NAMALWA (cell line): ENCODE measurements around the gene HSPA6.
"Not testable (repeated sequence)": the region's sequence is repeated elsewhere in the genome, so short reads cannot be mapped to it uniquely, and the experiment has no call there.

Source experiments
- DNase-seq: peaks from one replicate; pipeline ENCODE4 v3.0.0-alpha.2; 2015; ENCODE audit warnings: low spot score

The HSPA6 gene

GRCh38 chr1:161523817-161524741, at the start of gene HSPA6:
TSS of gene HSPA6 (plus strand) at chr1:161524540. CDS start at chr1:161524659, 119 bp downstream.
- DNase-seq = peak; percentile 92

- not testable (repeated sequence) for DNase-seq
Observed at GRCh38 chr1:161477711-161478110, 46.6 kb upstream of the HSPA6 start.

- no peak for DNase-seq
Observed at GRCh38 chr1:161478985-161479384, 45.4 kb upstream of the HSPA6 start.

GRCh38 chr1:161480381-161481035, 43.8 kb upstream of the HSPA6 start:
- DNase-seq = no peak

- no peak for DNase-seq
Observed at GRCh38 chr1:161481624-161482392, 42.5 kb upstream of the HSPA6 start.

- DNase-seq = no peak
Observed at GRCh38 chr1:161482610-161483009, 41.7 kb upstream of the HSPA6 start.

GRCh38 chr1:161483361-161483760, 41.0 kb upstream of the HSPA6 start:
- DNase-seq = no peak

GRCh38 chr1:161484613-161485012, 39.7 kb upstream of the HSPA6 start:
- peak; percentile 63 for DNase-seq

- peak; percentile 89 for DNase-seq
Observed at GRCh38 chr1:161486806-161487741, 37.3 kb upstream of the HSPA6 start.

- DNase-seq = no peak
Observed at GRCh38 chr1:161491472-161491871, 32.9 kb upstream of the HSPA6 start.

GRCh38 chr1:161492827-161493226, 31.5 kb upstream of the HSPA6 start:
- DNase-seq = no peak

GRCh38 chr1:161494091-161494735, 30.1 kb upstream of the HSPA6 start:
- no peak for DNase-seq

- no peak for DNase-seq
Observed at GRCh38 chr1:161495490-161495889, 28.9 kb upstream of the HSPA6 start.

- no peak for DNase-seq
Observed at GRCh38 chr1:161497961-161498360, 26.4 kb upstream of the HSPA6 start.

GRCh38 chr1:161498646-161499045, 25.7 kb upstream of the HSPA6 start:
- no peak for DNase-seq

- no peak for DNase-seq
Observed at GRCh38 chr1:161499099-161500039, 25.0 kb upstream of the HSPA6 start.

- DNase-seq = no peak
Observed at GRCh38 chr1:161501234-161501633, 23.1 kb upstream of the HSPA6 start.

GRCh38 chr1:161502181-161502580, 22.2 kb upstream of the HSPA6 start:
- DNase-seq = no peak

GRCh38 chr1:161502641-161503393, 21.5 kb upstream of the HSPA6 start:
- no peak for DNase-seq
